Measurements from ENCODE around the gene CCDC172. TPM values are rescaled to one million over a fixed set of nuclear protein-coding genes. Genes with fewer than 3 reads are reported as not detected.

CCDC172 gene
- total RNA-seq, 1 donor from 2014 or later, result not detected

DNA sequence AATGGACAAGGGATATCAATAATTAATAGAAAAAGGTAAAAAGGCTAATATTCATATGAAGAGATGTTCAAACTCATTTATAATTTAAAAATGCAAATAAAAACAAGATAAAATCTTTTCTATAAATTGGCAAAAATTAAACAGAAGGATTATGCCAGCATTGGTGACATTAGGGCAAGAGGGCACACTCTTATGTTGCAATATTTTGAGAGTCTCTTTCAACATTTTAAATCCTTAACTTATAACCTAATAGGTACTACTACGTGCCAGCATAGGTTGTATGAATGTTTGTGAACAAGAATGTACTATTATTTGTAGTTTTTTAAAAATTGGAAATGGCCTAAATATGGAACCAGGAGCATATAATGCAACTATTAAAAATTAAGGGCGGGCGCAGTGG, 78.6 kb downstream of the CCDC172 start:
- Mint-ChIP-seq H3K4me3 (ENCODE audit: unreplicated experiment) (no peak overlapping the region), H3K9me3 (ENCODE audit: unreplicated experiment) (no peaks in the 10 kb centered on the region), H3K27me3 (ENCODE audit: unreplicated experiment) (peaks cover 22% of the 10 kb centered on the region), H3K36me3 (ENCODE audit: unreplicated experiment) (no peaks in the 10 kb centered on the region), H3K4me1 (ENCODE audit: unreplicated experiment) (no peaks in the 10 kb centered on the region), H3K27ac (ENCODE audit: unreplicated experiment) (no peak overlapping the region)
- DNase-seq (ENCODE audit: extremely low spot score, unreplicated experiment), result no peak
- TF ChIP-seq, protein P1, sequence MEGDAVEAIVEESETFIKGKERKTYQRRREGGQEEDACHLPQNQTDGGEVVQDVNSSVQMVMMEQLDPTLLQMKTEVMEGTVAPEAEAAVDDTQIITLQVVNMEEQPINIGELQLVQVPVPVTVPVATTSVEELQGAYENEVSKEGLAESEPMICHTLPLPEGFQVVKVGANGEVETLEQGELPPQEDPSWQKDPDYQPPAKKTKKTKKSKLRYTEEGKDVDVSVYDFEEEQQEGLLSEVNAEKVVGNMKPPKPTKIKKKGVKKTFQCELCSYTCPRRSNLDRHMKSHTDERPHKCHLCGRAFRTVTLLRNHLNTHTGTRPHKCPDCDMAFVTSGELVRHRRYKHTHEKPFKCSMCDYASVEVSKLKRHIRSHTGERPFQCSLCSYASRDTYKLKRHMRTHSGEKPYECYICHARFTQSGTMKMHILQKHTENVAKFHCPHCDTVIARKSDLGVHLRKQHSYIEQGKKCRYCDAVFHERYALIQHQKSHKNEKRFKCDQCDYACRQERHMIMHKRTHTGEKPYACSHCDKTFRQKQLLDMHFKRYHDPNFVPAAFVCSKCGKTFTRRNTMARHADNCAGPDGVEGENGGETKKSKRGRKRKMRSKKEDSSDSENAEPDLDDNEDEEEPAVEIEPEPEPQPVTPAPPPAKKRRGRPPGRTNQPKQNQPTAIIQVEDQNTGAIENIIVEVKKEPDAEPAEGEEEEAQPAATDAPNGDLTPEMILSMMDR (IDR thresholded peaks at IDR 0.05), result no peak

DNA sequence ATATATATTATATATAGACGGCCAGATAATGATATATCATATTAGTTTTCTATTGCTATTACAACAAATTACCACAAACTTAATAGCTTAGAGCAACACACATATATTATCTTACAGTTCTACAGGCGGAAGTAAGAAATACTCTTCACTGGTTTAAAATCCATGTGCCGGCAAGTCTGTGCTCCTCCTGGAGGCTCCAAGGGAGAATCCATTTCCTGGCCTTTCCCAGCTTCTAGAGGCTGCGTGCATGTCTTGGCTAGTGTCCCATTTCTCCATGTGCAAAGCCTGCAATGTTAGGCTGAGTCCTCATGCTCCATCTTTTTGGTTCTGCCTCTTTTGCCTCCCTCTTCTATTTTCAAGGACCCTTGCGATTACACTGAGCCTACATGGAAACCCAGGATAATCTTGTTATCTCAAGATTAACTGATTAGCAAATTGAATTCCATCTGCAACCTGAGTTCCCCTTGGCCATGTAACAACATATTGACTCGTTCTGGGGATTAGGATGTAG, 79.5 kb downstream of the CCDC172 start:
- Mint-ChIP-seq H3K27me3 (ENCODE audit: unreplicated experiment) (peaks cover 28% of the 10 kb centered on the region), H3K27ac (ENCODE audit: unreplicated experiment) (no peak overlapping the region), H3K4me3 (ENCODE audit: unreplicated experiment) (no peak overlapping the region), H3K36me3 (ENCODE audit: unreplicated experiment) (no peaks in the 10 kb centered on the region), H3K4me1 (ENCODE audit: unreplicated experiment) (no peaks in the 10 kb centered on the region), H3K9me3 (ENCODE audit: unreplicated experiment) (no peaks in the 10 kb centered on the region)
- TF ChIP-seq, protein P1 (IDR thresholded peaks at IDR 0.05), result no peak
- no peak for DNase-seq (ENCODE audit: extremely low spot score, unreplicated experiment)

DNA sequence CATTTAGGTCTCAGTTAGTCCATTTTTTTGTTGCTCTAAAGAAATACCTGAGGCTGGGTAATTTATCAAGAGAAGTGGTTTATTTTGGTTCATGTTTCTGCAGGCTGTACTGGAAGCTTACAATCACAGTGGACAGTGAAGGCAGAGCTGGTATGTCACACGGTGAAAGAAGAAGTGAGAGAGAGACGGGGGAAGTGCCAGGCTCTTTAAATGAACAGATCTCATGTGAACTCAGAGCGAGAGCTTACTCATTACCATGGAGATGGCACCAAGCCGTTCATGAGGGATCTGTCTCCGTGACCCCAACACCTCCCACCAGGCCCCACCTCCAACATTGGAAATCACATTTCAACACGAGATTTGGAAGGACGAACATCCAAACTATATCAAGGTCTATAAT, 84.5 kb downstream of the CCDC172 start:
- no peak for DNase-seq (ENCODE audit: extremely low spot score, unreplicated experiment)
- Mint-ChIP-seq H3K9me3 (ENCODE audit: unreplicated experiment) (no peaks in the 10 kb centered on the region), H3K36me3 (ENCODE audit: unreplicated experiment) (no peaks in the 10 kb centered on the region), H3K4me3 (ENCODE audit: unreplicated experiment) (no peak overlapping the region), H3K4me1 (ENCODE audit: unreplicated experiment) (no peaks in the 10 kb centered on the region), H3K27me3 (ENCODE audit: unreplicated experiment) (peaks cover 42% of the 10 kb centered on the region), H3K27ac (ENCODE audit: unreplicated experiment) (no peak overlapping the region)
- TF ChIP-seq, protein P1 (IDR thresholded peaks at IDR 0.05), result no peak

DNA sequence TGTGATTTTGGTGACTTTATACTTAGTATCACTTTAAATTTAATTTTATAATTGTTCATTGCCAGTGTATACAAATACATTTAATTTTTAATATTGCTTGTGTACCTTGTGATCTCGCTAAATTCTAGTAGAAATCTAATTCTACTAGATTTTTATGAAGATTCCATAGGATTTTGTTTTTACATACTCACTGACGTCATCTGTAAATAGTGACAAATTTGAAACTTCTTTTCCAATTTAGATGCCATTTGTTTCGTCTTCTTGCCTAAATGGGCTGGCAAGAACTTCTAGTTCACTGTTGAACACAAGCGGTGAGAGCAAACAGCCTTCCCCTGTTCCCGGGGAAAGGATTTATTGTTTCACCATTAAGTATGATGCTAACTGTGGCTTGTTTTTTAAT, 86.1 kb downstream of the CCDC172 start:
- H3K27me3 Mint-ChIP-seq (ENCODE audit: unreplicated experiment), result peaks cover 35% of the 10 kb centered on the region
- no peaks in the 10 kb centered on the region for H3K9me3 Mint-ChIP-seq (ENCODE audit: unreplicated experiment)
- DNase-seq (ENCODE audit: extremely low spot score, unreplicated experiment), result no peak
- no peaks in the 10 kb centered on the region for H3K36me3 Mint-ChIP-seq (ENCODE audit: unreplicated experiment)
- TF ChIP-seq, protein P1 (IDR thresholded peaks at IDR 0.05), result no peak
- H3K4me3 Mint-ChIP-seq (ENCODE audit: unreplicated experiment), result no peak overlapping the region
- no peaks in the 10 kb centered on the region for H3K4me1 Mint-ChIP-seq (ENCODE audit: unreplicated experiment)
- no peak overlapping the region for H3K27ac Mint-ChIP-seq (ENCODE audit: unreplicated experiment)

DNA sequence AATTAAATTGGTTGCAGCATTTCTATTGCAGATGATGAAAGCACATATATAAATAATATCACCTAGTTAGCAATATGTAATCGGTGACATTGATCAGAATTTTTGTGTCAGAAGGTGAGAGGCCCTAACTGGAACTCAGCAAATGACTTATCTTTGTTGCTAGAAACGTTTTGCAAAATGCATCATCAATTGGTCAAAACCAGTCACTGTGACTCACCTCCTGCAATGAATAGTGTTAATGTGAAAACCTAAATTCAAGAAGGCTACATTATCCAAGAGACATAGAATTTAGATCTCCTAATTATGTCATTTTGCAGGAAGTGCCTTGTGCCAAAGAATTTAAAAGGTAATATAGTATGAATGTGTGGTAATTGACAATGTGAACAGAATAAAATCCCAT, 93.6 kb downstream of the CCDC172 start:
- Mint-ChIP-seq H3K27me3 (ENCODE audit: unreplicated experiment) (peaks cover 9% of the 10 kb centered on the region), H3K4me3 (ENCODE audit: unreplicated experiment) (no peak overlapping the region), H3K9me3 (ENCODE audit: unreplicated experiment) (no peaks in the 10 kb centered on the region), H3K27ac (ENCODE audit: unreplicated experiment) (no peak overlapping the region), H3K36me3 (ENCODE audit: unreplicated experiment) (no peaks in the 10 kb centered on the region), H3K4me1 (ENCODE audit: unreplicated experiment) (no peaks in the 10 kb centered on the region)
- TF ChIP-seq, protein P1 (IDR thresholded peaks at IDR 0.05), result no peak
- DNase-seq (ENCODE audit: extremely low spot score, unreplicated experiment), result no peak
